Hepatocyte (in vitro differentiated cells): ENCODE data around the gene SGTA.

Experiments
- EZH2 ChIP-seq: fragments of 200-600 bp; sonication (generic); IDR thresholded peaks from 2 replicates; pipeline ENCODE4 v1.6.1; 2016; ENCODE audit warnings: antibody characterized with exemption, mild to moderate bottlenecking, borderline replicate concordance
- TF ChIP-seq, protein P1 (sequence below): fragments of 200-600 bp; sonication (generic); IDR thresholded peaks from 2 replicates; pipeline ENCODE4 v1.5.1; 2016; ENCODE audit warnings: antibody characterized with exemption, mild to moderate bottlenecking; ENCODE audit not compliant: poor library complexity

DNA sequence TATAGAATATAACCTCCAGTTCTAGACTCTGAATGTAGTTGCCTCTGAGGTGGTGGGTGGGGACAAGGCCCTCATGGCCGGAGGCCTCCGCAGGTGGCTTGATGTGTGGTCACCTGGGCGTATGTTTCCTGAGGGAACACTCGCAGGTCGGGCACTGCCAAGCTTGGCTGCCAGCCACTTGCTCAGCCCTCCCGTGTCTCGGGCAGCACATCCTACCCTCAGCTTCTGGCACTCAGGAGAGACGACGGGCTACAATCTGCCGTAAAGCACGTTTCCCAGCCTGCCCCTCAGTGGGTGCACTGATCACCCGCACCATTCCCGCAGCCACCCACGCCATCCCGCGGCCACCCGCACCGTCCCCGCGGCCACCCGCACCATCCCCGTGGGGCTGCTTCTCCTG, 17.4 kb upstream of the SGTA start:
- TF ChIP-seq, protein P1, sequence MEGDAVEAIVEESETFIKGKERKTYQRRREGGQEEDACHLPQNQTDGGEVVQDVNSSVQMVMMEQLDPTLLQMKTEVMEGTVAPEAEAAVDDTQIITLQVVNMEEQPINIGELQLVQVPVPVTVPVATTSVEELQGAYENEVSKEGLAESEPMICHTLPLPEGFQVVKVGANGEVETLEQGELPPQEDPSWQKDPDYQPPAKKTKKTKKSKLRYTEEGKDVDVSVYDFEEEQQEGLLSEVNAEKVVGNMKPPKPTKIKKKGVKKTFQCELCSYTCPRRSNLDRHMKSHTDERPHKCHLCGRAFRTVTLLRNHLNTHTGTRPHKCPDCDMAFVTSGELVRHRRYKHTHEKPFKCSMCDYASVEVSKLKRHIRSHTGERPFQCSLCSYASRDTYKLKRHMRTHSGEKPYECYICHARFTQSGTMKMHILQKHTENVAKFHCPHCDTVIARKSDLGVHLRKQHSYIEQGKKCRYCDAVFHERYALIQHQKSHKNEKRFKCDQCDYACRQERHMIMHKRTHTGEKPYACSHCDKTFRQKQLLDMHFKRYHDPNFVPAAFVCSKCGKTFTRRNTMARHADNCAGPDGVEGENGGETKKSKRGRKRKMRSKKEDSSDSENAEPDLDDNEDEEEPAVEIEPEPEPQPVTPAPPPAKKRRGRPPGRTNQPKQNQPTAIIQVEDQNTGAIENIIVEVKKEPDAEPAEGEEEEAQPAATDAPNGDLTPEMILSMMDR: no peak
- no peak for TF ChIP-seq EZH2
